GM18867 (cell line): ENCODE results near the gene BTBD16.

ENCODE experiments used
- ATAC-seq: cut with Tn5 transposase; IDR thresholded peaks from one replicate; pipeline ENCODE4 v1.9.1; 2021; ENCODE audit warnings: mild to moderate bottlenecking, moderate library complexity; ENCODE audit not compliant: unreplicated experiment

Gene BTBD16

GRCh38 chr10:122338609-122339441 lies 67.7 kb downstream of the BTBD16 start:
- ATAC-seq = no peak

GRCh38 chr10:122341141-122341810 lies 70.2 kb downstream of the BTBD16 start:
- ATAC-seq = no peak

GRCh38 chr10:122342293-122343134 lies 71.4 kb downstream of the BTBD16 start:
- ATAC-seq = no peak

- ATAC-seq = no peak
Measured at GRCh38 chr10:122343135-122343800, 72.2 kb downstream of the BTBD16 start.

GRCh38 chr10:122343936-122344335 lies 72.8 kb downstream of the BTBD16 start:
- ATAC-seq = no peak

- no peak for ATAC-seq
Measured at GRCh38 chr10:122344741-122345258, 73.7 kb downstream of the BTBD16 start.

- no peak for ATAC-seq
Measured at GRCh38 chr10:122346326-122346950, 75.3 kb downstream of the BTBD16 start.

- no peak for ATAC-seq
Measured at GRCh38 chr10:122347170-122347841, 76.2 kb downstream of the BTBD16 start.

GRCh38 chr10:122348512-122348911 lies 77.4 kb downstream of the BTBD16 start:
- ATAC-seq = no peak

- no peak for ATAC-seq
Measured at GRCh38 chr10:122348935-122349361, 77.9 kb downstream of the BTBD16 start.

GRCh38 chr10:122349758-122350369 lies 78.8 kb downstream of the BTBD16 start:
- ATAC-seq = no peak

- no peak for ATAC-seq
Measured at GRCh38 chr10:122350893-122351292, 79.8 kb downstream of the BTBD16 start.

GRCh38 chr10:122352817-122353525 lies 81.9 kb downstream of the BTBD16 start:
- no peak for ATAC-seq

- ATAC-seq = no peak
Measured at GRCh38 chr10:122354383-122354782, 83.3 kb downstream of the BTBD16 start.

- no peak for ATAC-seq
Measured at GRCh38 chr10:122357685-122358084, 86.6 kb downstream of the BTBD16 start.

- no peak for ATAC-seq
Measured at GRCh38 chr10:122359621-122360020, 88.5 kb downstream of the BTBD16 start.

- ATAC-seq = no peak
Measured at GRCh38 chr10:122361046-122361445, 90.0 kb downstream of the BTBD16 start.

GRCh38 chr10:122362031-122362592 lies 91.0 kb downstream of the BTBD16 start:
- ATAC-seq = no peak
